GM12892 (cell line): Measurements from ENCODE around the gene SPSB1. TPM values are rescaled to one million over a fixed set of nuclear protein-coding genes. Genes with fewer than 3 reads are reported as not detected.

Experiments
- DNase-seq: peaks from one replicate; pipeline ENCODE4 v3.0.0; 2011; ENCODE audit not compliant: insufficient read length
- FAIRE-seq: peaks from 2 replicates; lab custom pipeline; 2011; peaks lifted over from hg19 to GRCh38; lab: Jason Lieb, UNC
- POLR2A ChIP-seq: IDR thresholded peaks from 2 replicates; pipeline ENCODE4 v1.6.1; 2011; ENCODE audit warnings: low read depth, low read length, control low read depth
- POLR2AphosphoS5 ChIP-seq: IDR thresholded peaks from 2 replicates; pipeline ENCODE4 v1.6.1; 2011; ENCODE audit warnings: low read depth, low read length, control low read depth
- TAF1 ChIP-seq: IDR thresholded peaks from 2 replicates; pipeline ENCODE4 v1.6.1; 2011; ENCODE audit warnings: low read depth, mild to moderate bottlenecking, control low read depth, low read length, borderline replicate concordance
- polyA plus RNA-seq: library from polyadenylated mRNA; unstranded; fragments of >200 nt; gene quantifications from one replicate; pipeline ENCODE4 v1.2.1, GENCODE V29; 2012; ENCODE audit warnings: missing spikeins, inconsistent platforms; ENCODE audit not compliant: missing spikeins

SPSB1 gene
- 3.8 TPM for polyA plus RNA-seq

GRCh38 chr1:9292361-9293240 lies at the start of gene SPSB1:
Gene SPSB1 (plus strand): TSS chr1:9292894. CDS start chr1:9355892, 62,998 bp downstream.
- no peak for DNase-seq
- TF ChIP-seq POLR2AphosphoS5 = no peak
- 0 out of 2 replicates have a peak, but pooled peaks have one; percentile 24 for TF ChIP-seq TAF1
- TF ChIP-seq POLR2A = peak; percentile 66; the same call in 1 of the 2 replicates
- no peak for FAIRE-seq

GRCh38 chr1:9243066-9243739 lies 49.5 kb upstream of the SPSB1 start:
- no peak for TF ChIP-seq POLR2AphosphoS5
- FAIRE-seq (no peak), DNase-seq (no peak)

- FAIRE-seq (no peak), DNase-seq (no peak)
- TF ChIP-seq POLR2AphosphoS5 = no peak
- TF ChIP-seq TAF1 = no peak
- no peak for TF ChIP-seq POLR2A
These were observed 48.0 kb upstream of the SPSB1 start for GRCh38 chr1:9244501-9245229.

- TF ChIP-seq POLR2A (no peak), TAF1 (no peak), POLR2AphosphoS5 (no peak)
- DNase-seq (no peak), FAIRE-seq (no peak)
These were observed 47.5 kb upstream of the SPSB1 start for GRCh38 chr1:9245230-9245619.

- FAIRE-seq (no peak), DNase-seq (no peak)
- no peak for TF ChIP-seq TAF1
- TF ChIP-seq POLR2AphosphoS5 = no peak
- no peak for TF ChIP-seq POLR2A
These were observed 47.0 kb upstream of the SPSB1 start for GRCh38 chr1:9245661-9246060.

GRCh38 chr1:9246215-9246614 lies 46.5 kb upstream of the SPSB1 start:
- TF ChIP-seq POLR2A (no peak), TAF1 (no peak), POLR2AphosphoS5 (no peak)
- FAIRE-seq (no peak), DNase-seq (no peak)

- no peak for TF ChIP-seq POLR2A
- TF ChIP-seq POLR2AphosphoS5 = no peak
- no peak for TF ChIP-seq TAF1
- no peak for DNase-seq
- FAIRE-seq = no peak
These were observed 45.6 kb upstream of the SPSB1 start for GRCh38 chr1:9246841-9247785.

GRCh38 chr1:9247894-9248293 lies 44.8 kb upstream of the SPSB1 start:
- no peak for TF ChIP-seq POLR2AphosphoS5
- no peak for TF ChIP-seq TAF1
- TF ChIP-seq POLR2A = no peak
- DNase-seq = no peak
- no peak for FAIRE-seq

- TF ChIP-seq TAF1 (no peak), POLR2A (no peak), POLR2AphosphoS5 (no peak)
- FAIRE-seq (no peak), DNase-seq (no peak)
These were observed 44.1 kb upstream of the SPSB1 start for GRCh38 chr1:9248341-9249262.

- DNase-seq = no peak
- TF ChIP-seq TAF1 (no peak), POLR2AphosphoS5 (no peak), POLR2A (no peak)
- no peak for FAIRE-seq
These were observed 43.5 kb upstream of the SPSB1 start for GRCh38 chr1:9249263-9249533.
